ENCODE data around the gene SERINC5. TPM values are rescaled to one million over a fixed set of nuclear protein-coding genes. Genes with fewer than 3 reads are reported as not detected.

The SERINC5 gene
- total and polyA plus RNA-seq, 2 of the 4 experiments (the other 2 are of a cell fraction), result 5.0 to 8.1 TPM

GRCh38 chr5:80128141-80128540, 127.7 kb downstream of the SERINC5 start:
- Histone ChIP-seq H3K36me3 (ENCODE audit: control insufficient read depth, insufficient read depth, low read length) (no peaks in the 10 kb centered on the region), H4K5ac (ENCODE audit: low read depth, low read length) (no peak overlapping the region), H3K27ac (ENCODE audit: insufficient read depth, low read length) (no peak overlapping the region), H3K14ac (replicated peaks; ENCODE audit: low read depth, low read length) (no peak overlapping the region), H4K20me1 (ENCODE audit: insufficient read depth, low read length) (no peaks in the 10 kb centered on the region), H2BK15ac (ENCODE audit: low read depth, low read length) (no peak overlapping the region), H4K8ac (ENCODE audit: low read depth in 2 of 2, low read length in 2 of 2) (no peak overlapping the region), H3K4me2 (ENCODE audit: low read depth, low read length) (no peak overlapping the region), H3K9ac (ENCODE audit: low read depth, low read length) (no peak overlapping the region), H2AK5ac (ENCODE audit: low read depth, low read length) (no peak overlapping the region), H3K79me1 (ENCODE audit: low read depth in 1 of 2, low read length in 2 of 2) (no peaks in the 10 kb centered on the region), H3K56ac (ENCODE audit: extremely low read depth, insufficient read depth, low read length) (no peak overlapping the region), H3K9me3 (ENCODE audit: control insufficient read depth, insufficient read depth, low read length) (no peaks in the 10 kb centered on the region; the same call in 1 of the 2 replicates), H2BK5ac (ENCODE audit: low read depth, low read length, poor library complexity, severe bottlenecking) (no peak overlapping the region), H3K18ac (ENCODE audit: low read depth, low read length) (no peak overlapping the region), H3K23ac (ENCODE audit: low read depth, low read length) (no peak overlapping the region), H3K4me3 (ENCODE audit: insufficient read depth, low read depth, low read length) (no peak overlapping the region), H4K91ac (ENCODE audit: insufficient read depth, low read depth, low read length) (no peak overlapping the region), H2AK9ac (replicated peaks; ENCODE audit: low read depth, low read length, poor library complexity) (no peak overlapping the region), H3K9me1 (ENCODE audit: insufficient read depth, low read length) (no peaks in the 10 kb centered on the region), H3K27me3 (ENCODE audit: control insufficient read depth, insufficient read depth, low read length) (peaks cover 4% of the 10 kb centered on the region; the same call in 1 of the 2 replicates), H3K4me1 (ENCODE audit: control insufficient read depth, insufficient read depth, low read length) (no peaks in the 10 kb centered on the region), H3K4ac (ENCODE audit: low read depth, low read length) (no peak overlapping the region), H2AFZ (replicated peaks; ENCODE audit: low read length, poor library complexity) (no peak overlapping the region), H2BK20ac (ENCODE audit: low read depth, low read length) (no peak overlapping the region), H2BK120ac (ENCODE audit: low read depth, low read length) (no peak overlapping the region)
- WGBS, 2 experiments (ENCODE audit: extremely low coverage in 2 of 2, insufficient read length in 1 of 2), result no CpG with 5 or more reads among the region's 2 CpGs
- in situ Hi-C loops (cut with MboI; ENCODE audit: low sequenced_read_pairs) (no loop called here), intact Hi-C loops (cut with micrococcal nuclease) (no loop called here), dilution Hi-C loops (cut with HindIII; ENCODE audit: low sequenced_read_pairs, unreplicated experiment) (no loop called here)
- no TSS peak for BruUV-seq (replicated peaks)
- POLR2A ChIA-PET (ENCODE audit: unreplicated experiment), result no interaction called here
- TF ChIP-seq RCOR1 (IDR thresholded peaks at IDR 0.05; ENCODE audit: insufficient replicate concordance, low read length) (no peak), USF2 (IDR thresholded peaks at IDR 0.05; ENCODE audit: low read depth, low read length) (no peak), FOS (IDR thresholded peaks at IDR 0.05; ENCODE audit: low read depth, low read length) (no peak), CTCF (conservative IDR thresholded peaks at IDR 0.05; ENCODE audit: low read depth, low read length) (no peak), RFX5 (IDR thresholded peaks at IDR 0.05; ENCODE audit: low read depth, low read length) (no peak), BHLHE40 (IDR thresholded peaks at IDR 0.05; ENCODE audit: low read depth, low read length) (no peak), POLR2A (IDR thresholded peaks at IDR 0.05; ENCODE audit: low read depth, low read length) (no peak), SMC3 (IDR thresholded peaks at IDR 0.05; ENCODE audit: low read depth, low read length) (no peak), CHD1 (IDR thresholded peaks at IDR 0.05; ENCODE audit: low read depth, low read length) (no peak), MAFK (IDR thresholded peaks at IDR 0.05; ENCODE audit: low read depth, low read length) (no peak)
- CTCF ChIA-PET, result no interaction called here
- ATAC-seq (ENCODE audit: low read depth), result no peak
- DNase-seq, result no peak
